ENCODE data around the gene LIF. TPM values are rescaled to one million over a fixed set of nuclear protein-coding genes. Genes with fewer than 3 reads are reported as not detected.

Gene LIF
- total and polyA plus RNA-seq, 4 donors = 1.3 to 6.6 (median 3.4) TPM

DNA sequence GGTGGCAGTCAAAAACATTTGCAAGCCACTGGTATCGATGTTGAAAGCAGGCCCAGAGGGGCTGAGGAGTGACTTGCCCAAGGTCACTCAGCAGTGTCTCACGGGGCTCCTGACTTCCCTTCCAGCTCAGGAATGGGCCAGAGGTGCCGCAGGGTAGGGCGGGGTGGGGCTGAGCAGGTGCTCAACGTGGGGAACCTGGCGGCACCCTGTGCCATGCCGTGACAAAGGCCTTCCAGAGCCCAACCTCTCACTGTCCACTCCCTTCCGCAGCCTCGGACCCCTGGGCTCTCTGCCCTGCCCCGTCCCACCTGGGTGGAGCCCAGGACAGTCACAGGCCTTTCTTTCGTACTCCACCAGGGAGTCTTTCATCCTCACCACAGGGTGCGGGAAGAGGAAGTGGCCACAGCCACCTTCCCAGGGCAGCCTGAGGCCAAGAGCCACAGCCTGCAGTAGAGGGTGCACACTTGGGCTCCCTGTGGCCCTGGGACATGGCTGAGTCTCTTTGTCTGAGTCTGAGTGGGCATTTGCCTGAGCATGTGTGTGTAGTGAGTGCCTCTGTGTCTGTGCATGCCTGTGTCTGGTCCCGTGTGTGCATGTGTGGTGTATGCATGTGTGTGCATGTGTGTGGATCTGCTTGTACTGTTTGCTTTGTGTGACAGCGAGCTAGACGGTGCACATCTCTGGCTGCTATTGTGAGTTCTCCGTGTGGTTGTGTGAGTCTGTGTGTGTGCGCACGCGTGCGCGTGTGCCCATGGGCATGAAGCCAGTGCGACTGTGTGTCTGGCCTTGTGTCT lies 6.0 kb upstream of the LIF start:
- Histone ChIP-seq H3K36me3 (ENCODE audit: control insufficient read depth in 1 of 2, insufficient read depth in 2 of 2, low read length in 1 of 2) (no peaks in the 10 kb centered on the region), H3K27ac (ENCODE audit: low read depth in 1 of 2, low read length in 2 of 2) (no peak overlapping the region), H3K27me3 (ENCODE audit: control insufficient read depth in 1 of 2, insufficient read depth in 2 of 2, low read length in 1 of 2) (no peaks in the 10 kb centered on the region), H3K4me1 (ENCODE audit: control insufficient read depth in 1 of 2, insufficient read depth in 2 of 2, low read length in 2 of 2) (no peaks in the 10 kb centered on the region), H3K4me3 (ENCODE audit: low read length in 2 of 2) (no peak overlapping the region), H3K9me3 (ENCODE audit: control insufficient read depth, low read length) (no peaks in the 10 kb centered on the region)
- DNase-seq (no peak), ATAC-seq (ENCODE audit: low FRiP score) (no peak)
- intact Hi-C loops (cut with DNase I) = loop anchor here in 1 of 2 donors (5.0 kb wide), 1 partner anchor 35 kb away; no protein-coding TSS in a partner anchor
- WGBS, 2 donors = 66 to 74% methylated on average over 22 of the region's 22 CpGs

DNA sequence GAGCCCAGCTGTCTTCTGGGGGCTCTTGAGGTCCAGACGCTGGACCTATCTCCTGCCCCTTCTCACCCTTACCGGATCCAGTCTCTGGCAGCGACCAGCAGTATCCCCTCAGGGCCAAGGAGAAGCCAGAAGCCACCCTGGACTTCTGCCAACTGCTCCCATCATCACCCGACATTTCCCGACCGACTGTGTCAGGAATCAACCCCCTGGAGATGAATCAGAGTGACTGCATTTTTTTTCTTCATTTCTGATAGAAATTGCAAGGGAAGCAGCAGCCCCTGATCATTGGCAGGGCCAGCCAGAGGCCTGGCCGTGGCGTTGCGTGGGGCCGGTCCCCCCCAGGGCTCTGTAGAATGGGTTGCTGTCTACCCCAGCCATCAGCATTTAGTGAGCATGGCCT lies 5.2 kb upstream of the LIF start:
- Histone ChIP-seq H3K4me3 (ENCODE audit: low read length in 2 of 2) (no peak overlapping the region), H3K4me1 (ENCODE audit: control insufficient read depth in 1 of 2, insufficient read depth in 2 of 2, low read length in 2 of 2) (no peaks in the 10 kb centered on the region), H3K27me3 (ENCODE audit: control insufficient read depth in 1 of 2, insufficient read depth in 2 of 2, low read length in 1 of 2) (no peaks in the 10 kb centered on the region), H3K27ac (ENCODE audit: low read depth in 1 of 2, low read length in 2 of 2) (no peak overlapping the region), H3K9me3 (ENCODE audit: control insufficient read depth, low read length) (no peaks in the 10 kb centered on the region), H3K36me3 (ENCODE audit: control insufficient read depth in 1 of 2, insufficient read depth in 2 of 2, low read length in 1 of 2) (no peaks in the 10 kb centered on the region)
- ATAC-seq (ENCODE audit: low FRiP score) (no peak), DNase-seq (no peak)
- intact Hi-C loops (cut with DNase I) = loop anchor here in 1 of 2 donors (5.0 kb wide), 1 partner anchor 34 kb away; no protein-coding TSS in a partner anchor
- 82 to 85% methylated on average over 10 of the region's 10 CpGs for WGBS, 2 donors

DNA sequence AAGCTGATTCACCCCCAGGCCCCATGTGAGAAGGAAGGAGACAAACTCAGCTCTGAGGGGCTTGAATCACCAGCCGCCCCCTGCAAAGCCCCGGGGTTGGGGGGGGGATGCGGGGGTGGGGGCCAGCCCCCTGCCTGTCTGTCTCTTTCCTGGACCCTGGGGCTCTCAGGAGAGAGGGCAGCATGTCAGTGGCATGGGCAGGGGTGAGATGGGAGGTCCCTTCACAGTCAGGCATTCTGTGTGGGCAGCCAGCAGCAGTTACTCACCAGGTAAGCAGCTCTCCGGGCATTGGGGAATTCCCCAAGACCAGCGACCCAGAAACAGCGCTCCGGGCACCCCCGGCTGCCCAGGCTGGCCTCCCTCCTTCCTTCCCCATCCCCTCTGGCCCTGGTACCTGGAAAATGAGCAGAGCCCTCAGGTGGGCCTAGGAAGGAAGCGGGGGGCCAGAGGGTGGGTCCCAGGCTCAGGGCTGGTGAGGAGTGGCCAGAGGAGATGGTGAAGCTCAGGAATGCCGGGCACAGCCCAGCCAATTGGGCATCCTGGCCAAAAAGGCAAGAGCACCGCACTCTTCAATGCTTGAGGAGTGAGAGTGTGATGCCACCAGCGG lies 4.2 kb upstream of the LIF start:
- WGBS, 2 donors = 50 to 55% methylated on average over 12 of the region's 12 CpGs
- no peak overlapping the region for H3K27ac ChIP-seq (ENCODE audit: low read depth in 1 of 2, low read length in 2 of 2)
- peaks cover 0 to 2% of the 10 kb centered on the region in 2 donors for H3K4me1 ChIP-seq (ENCODE audit: control insufficient read depth in 1 of 2, insufficient read depth in 2 of 2, low read length in 2 of 2)
- H3K27me3 ChIP-seq (ENCODE audit: control insufficient read depth in 1 of 2, insufficient read depth in 2 of 2, low read length in 1 of 2) = no peaks in the 10 kb centered on the region
- no peaks in the 10 kb centered on the region for H3K36me3 ChIP-seq (ENCODE audit: control insufficient read depth in 1 of 2, insufficient read depth in 2 of 2, low read length in 1 of 2)
- no peak overlapping the region for H3K4me3 ChIP-seq (ENCODE audit: low read length in 2 of 2)
- intact Hi-C loops (cut with DNase I) = loop anchor here in 1 of 2 donors (5.0 kb wide), 1 partner anchor 33 kb away; no protein-coding TSS in a partner anchor
- DNase-seq (no peak), ATAC-seq (ENCODE audit: low FRiP score) (no peak)
- H3K9me3 ChIP-seq (ENCODE audit: control insufficient read depth, low read length) = no peaks in the 10 kb centered on the region

DNA sequence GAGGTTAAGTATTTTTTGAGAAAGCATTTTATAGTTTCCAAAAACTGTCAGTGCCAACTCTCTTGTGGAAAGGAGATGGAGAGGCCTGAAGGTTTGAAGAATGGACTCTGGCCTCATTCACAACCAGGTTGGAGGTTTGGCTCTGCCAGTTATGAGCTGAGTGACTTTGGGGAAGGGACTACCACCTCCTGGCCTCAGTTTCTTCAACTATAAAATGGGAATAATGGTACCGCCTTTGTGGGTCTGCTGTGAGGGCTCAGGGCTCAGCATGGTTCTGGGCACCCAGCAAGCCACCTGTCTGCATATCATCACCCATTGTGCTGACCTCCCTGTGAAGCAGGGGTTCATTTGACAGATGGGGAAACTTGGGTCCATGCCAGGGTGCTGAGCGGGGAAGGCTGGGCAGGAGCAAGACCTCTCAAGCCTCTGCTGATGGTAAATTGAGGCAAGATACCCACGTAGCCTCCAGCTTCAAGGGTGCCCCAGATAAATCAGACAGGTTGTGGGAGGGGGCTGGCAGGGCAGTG lies 3.5 kb upstream of the LIF start:
- no peaks in the 10 kb centered on the region for H3K9me3 ChIP-seq (ENCODE audit: control insufficient read depth, low read length)
- 92 to 95% methylated on average over 3 of the region's 3 CpGs for WGBS, 2 donors
- H3K27me3 ChIP-seq (ENCODE audit: control insufficient read depth in 1 of 2, insufficient read depth in 2 of 2, low read length in 1 of 2) = no peaks in the 10 kb centered on the region
- DNase-seq = no peak
- intact Hi-C loops (cut with DNase I) = loop anchor here in 1 of 2 donors (5.0 kb wide), 1 partner anchor 33 kb away; no protein-coding TSS in a partner anchor
- no peak for ATAC-seq (ENCODE audit: low FRiP score)
- H3K4me1 ChIP-seq (ENCODE audit: control insufficient read depth in 1 of 2, insufficient read depth in 2 of 2, low read length in 2 of 2) = peaks cover 0 to 2% of the 10 kb centered on the region in 2 donors
- H3K36me3 ChIP-seq (ENCODE audit: control insufficient read depth in 1 of 2, insufficient read depth in 2 of 2, low read length in 1 of 2) = no peaks in the 10 kb centered on the region
- H3K4me3 ChIP-seq (ENCODE audit: low read length in 2 of 2) = no peak overlapping the region
- H3K27ac ChIP-seq (ENCODE audit: low read depth in 1 of 2, low read length in 2 of 2) = no peak overlapping the region

DNA sequence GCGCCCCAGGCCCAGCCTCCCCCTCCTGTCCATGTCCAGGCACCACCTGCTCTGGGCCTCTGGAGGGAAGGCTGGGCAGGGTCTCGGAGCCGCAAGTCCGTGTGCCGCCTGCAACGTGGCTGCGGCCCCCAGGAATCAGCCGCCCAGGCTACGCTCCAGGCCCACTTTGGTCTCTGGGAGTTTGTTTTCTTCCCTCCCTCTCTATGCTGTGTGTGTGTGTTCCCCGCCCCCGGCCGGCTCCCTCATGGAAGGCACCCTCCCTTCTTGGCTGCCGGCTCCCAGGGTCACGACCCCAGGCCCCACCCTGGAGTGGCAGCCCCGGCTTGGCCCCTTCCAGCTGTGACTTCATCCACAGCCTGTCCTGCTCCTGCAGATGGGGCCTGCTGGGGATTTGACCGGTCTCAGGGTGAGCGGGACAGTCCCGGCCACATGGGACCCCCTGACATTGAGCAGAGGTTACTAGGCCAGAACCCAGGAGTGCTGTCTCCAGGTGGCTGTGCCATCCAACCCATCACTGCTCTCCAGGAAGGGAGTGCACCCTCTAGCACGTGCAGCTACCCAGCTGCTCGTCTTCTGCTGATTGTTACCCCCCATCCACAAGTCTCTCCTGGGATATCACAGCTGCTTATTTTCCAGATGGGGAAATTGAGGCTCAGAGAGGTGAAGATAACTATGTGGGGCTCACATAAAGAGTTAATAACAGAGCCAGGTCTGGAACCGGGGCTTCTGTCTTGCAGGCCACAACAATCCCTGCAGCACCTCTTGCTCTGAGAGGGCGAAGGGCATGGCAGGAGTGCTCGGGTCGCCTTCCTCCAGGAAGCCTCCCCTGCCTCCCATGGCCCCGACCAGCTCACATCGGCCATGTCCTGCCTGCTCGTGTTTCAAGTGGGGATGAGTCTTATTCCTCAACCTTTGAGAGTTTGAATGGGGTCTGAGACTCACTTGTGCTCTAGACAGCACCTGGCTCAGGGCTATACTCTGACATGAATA lies 2.8 kb upstream of the LIF start:
- WGBS, 2 donors = 88 to 90% methylated on average over 27 of the region's 27 CpGs
- intact Hi-C loops (cut with DNase I) = loop anchor here in 1 of 2 donors (5.0 kb wide), 1 partner anchor 32 kb away; no protein-coding TSS in a partner anchor
- H3K27me3 ChIP-seq (ENCODE audit: control insufficient read depth in 1 of 2, insufficient read depth in 2 of 2, low read length in 1 of 2) = no peaks in the 10 kb centered on the region
- H3K27ac ChIP-seq (ENCODE audit: low read depth in 1 of 2, low read length in 2 of 2) = no peak overlapping the region
- DNase-seq (peak in 1 of 2 donors; percentile 75), ATAC-seq (ENCODE audit: low FRiP score) (no peak)
- no peaks in the 10 kb centered on the region for H3K36me3 ChIP-seq (ENCODE audit: control insufficient read depth in 1 of 2, insufficient read depth in 2 of 2, low read length in 1 of 2)
- no peaks in the 10 kb centered on the region for H3K9me3 ChIP-seq (ENCODE audit: control insufficient read depth, low read length)
- no peak overlapping the region for H3K4me3 ChIP-seq (ENCODE audit: low read length in 2 of 2)
- peaks cover 0 to 2% of the 10 kb centered on the region in 2 donors for H3K4me1 ChIP-seq (ENCODE audit: control insufficient read depth in 1 of 2, insufficient read depth in 2 of 2, low read length in 2 of 2)

DNA sequence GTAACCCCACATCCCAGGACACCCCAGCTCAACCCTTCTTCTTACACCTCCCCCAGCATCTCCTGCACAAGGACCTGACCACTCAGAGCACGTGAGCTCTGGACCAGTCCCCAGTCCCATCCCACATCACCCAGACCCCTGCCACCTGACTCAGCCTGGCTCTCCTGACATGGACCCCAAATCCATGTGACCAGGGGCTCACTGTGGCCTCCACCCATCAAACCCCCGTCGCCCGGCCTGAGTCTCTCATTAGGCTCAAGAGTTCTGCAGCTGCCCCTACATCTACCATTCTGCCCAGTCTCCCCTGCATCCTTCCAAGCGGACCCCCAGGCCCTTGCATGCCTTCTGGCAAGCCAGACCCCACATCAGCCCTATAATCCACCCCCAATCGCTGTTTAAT lies 1.9 kb upstream of the LIF start:
- ATAC-seq (ENCODE audit: low FRiP score) = no peak
- H3K9me3 ChIP-seq (ENCODE audit: control insufficient read depth, low read length) = no peaks in the 10 kb centered on the region
- no peaks in the 10 kb centered on the region for H3K27me3 ChIP-seq (ENCODE audit: control insufficient read depth in 1 of 2, insufficient read depth in 2 of 2, low read length in 1 of 2)
- H3K36me3 ChIP-seq (ENCODE audit: control insufficient read depth in 1 of 2, insufficient read depth in 2 of 2, low read length in 1 of 2) = no peaks in the 10 kb centered on the region
- H3K4me3 ChIP-seq (ENCODE audit: low read length in 2 of 2) = no peak overlapping the region
- intact Hi-C loops (cut with DNase I) = no loop called here
- H3K4me1 ChIP-seq (ENCODE audit: control insufficient read depth in 1 of 2, insufficient read depth in 2 of 2, low read length in 2 of 2) = peaks cover 0 to 2% of the 10 kb centered on the region in 2 donors
- 83 to 84% methylated on average over 6 of the region's 6 CpGs for WGBS, 2 donors
- no peak overlapping the region for H3K27ac ChIP-seq (ENCODE audit: low read depth in 1 of 2, low read length in 2 of 2)
- no peak for DNase-seq

DNA sequence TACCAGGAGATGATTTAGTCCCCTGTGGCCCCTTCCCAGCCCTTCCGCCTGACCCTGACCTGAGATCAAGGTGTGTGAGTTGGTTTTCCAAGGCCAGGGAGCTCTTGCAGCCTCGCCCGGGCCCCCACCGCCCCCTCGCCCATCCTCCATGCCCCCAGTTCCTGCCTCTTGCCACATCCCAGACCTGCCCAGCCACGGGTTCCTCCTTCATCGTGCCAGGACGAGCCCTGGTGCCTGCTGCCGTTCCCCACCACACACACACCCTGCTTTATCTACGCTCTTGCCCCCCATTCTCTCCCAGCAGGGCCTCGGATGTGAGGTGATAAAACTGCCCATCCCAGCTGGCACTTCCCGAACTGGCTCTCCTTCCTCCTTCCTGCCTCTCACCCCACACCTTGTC lies 1.4 kb upstream of the LIF start:
- no peaks in the 10 kb centered on the region for H3K36me3 ChIP-seq (ENCODE audit: control insufficient read depth in 1 of 2, insufficient read depth in 2 of 2, low read length in 1 of 2)
- DNase-seq = no peak
- intact Hi-C loops (cut with DNase I) = no loop called here
- no peak overlapping the region for H3K4me3 ChIP-seq (ENCODE audit: low read length in 2 of 2)
- H3K4me1 ChIP-seq (ENCODE audit: control insufficient read depth in 1 of 2, insufficient read depth in 2 of 2, low read length in 2 of 2) = peaks cover 0 to 2% of the 10 kb centered on the region in 2 donors
- no peaks in the 10 kb centered on the region for H3K27me3 ChIP-seq (ENCODE audit: control insufficient read depth in 1 of 2, insufficient read depth in 2 of 2, low read length in 1 of 2)
- no peak for ATAC-seq (ENCODE audit: low FRiP score)
- H3K27ac ChIP-seq (ENCODE audit: low read depth in 1 of 2, low read length in 2 of 2) = no peak overlapping the region
- 84 to 88% methylated on average over 12 of the region's 12 CpGs for WGBS, 2 donors
- H3K9me3 ChIP-seq (ENCODE audit: control insufficient read depth, low read length) = no peaks in the 10 kb centered on the region

DNA sequence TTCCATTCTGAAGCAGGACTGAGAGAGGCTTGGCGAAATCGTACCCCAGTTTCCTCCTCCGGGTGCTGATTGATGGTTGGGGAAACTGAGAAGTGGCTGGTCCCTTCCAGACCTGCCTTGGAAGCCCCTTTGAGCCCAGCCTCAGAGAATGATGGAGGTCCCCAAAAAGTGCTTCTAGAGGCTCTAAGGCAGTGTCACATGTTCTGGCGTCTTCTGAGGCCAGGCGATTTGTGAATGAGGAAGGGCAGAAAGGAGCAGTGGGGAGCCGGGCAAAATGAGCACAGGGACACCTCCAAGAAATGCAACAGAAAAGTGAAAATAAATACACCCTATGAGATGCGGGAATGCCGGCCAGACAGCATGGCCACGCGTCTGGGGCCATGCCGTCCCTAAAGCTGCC lies 1.0 kb upstream of the LIF start:
- WGBS, 2 donors = 80 to 83% methylated on average over 11 of the region's 11 CpGs
- no peak for ATAC-seq (ENCODE audit: low FRiP score)
- H3K9me3 ChIP-seq (ENCODE audit: control insufficient read depth, low read length) = no peaks in the 10 kb centered on the region
- H3K27ac ChIP-seq (ENCODE audit: low read depth in 1 of 2, low read length in 2 of 2) = no peak overlapping the region
- H3K36me3 ChIP-seq (ENCODE audit: control insufficient read depth in 1 of 2, insufficient read depth in 2 of 2, low read length in 1 of 2) = no peaks in the 10 kb centered on the region
- peaks cover 0 to 2% of the 10 kb centered on the region in 2 donors for H3K4me1 ChIP-seq (ENCODE audit: control insufficient read depth in 1 of 2, insufficient read depth in 2 of 2, low read length in 2 of 2)
- no peak for DNase-seq
- H3K27me3 ChIP-seq (ENCODE audit: control insufficient read depth in 1 of 2, insufficient read depth in 2 of 2, low read length in 1 of 2) = no peaks in the 10 kb centered on the region
- intact Hi-C loops (cut with DNase I) = no loop called here
- no peak overlapping the region for H3K4me3 ChIP-seq (ENCODE audit: low read length in 2 of 2)
